Measurements from ENCODE around the gene COL4A3. TPM values are rescaled to one million over a fixed set of nuclear protein-coding genes. Genes with fewer than 3 reads are reported as not detected.

COL4A3 gene
- total and polyA plus RNA-seq, 9 of the 15 experiments (the other 6 are each of a cell fraction or from before 2014, with no cell fraction given) = not detected

GRCh38 chr2:227308784-227309183 is 144.4 kb downstream of the COL4A3 start:
- DNase-seq (ENCODE audit: extremely low read depth in 1 of 4, low spot score in 3 of 4) = no peak
- Histone ChIP-seq H4K20me1 (replicated peaks; ENCODE audit: control insufficient read depth, insufficient read depth, low read length) (no peaks in the 10 kb centered on the region), H2AFZ (ENCODE audit: low read depth, low read length) (no peak overlapping the region), H3K27ac (ENCODE audit: extremely low read depth, low read depth, low read length) (no peak overlapping the region), H3K9me3 (replicated peaks; ENCODE audit: control insufficient read depth, insufficient read depth, low read depth, low read length) (no peaks in the 10 kb centered on the region), H3K4me3 (no peak overlapping the region), H3K4me2 (ENCODE audit: insufficient read depth, low read length) (no peak overlapping the region), H3K36me3 (ENCODE audit: control insufficient read depth, insufficient read depth, low read length) (no peaks in the 10 kb centered on the region), H3K79me2 (ENCODE audit: control insufficient read depth, insufficient read depth, low read length) (no peaks in the 10 kb centered on the region), H3K9me1 (ENCODE audit: control insufficient read depth, insufficient read depth, low read length) (no peaks in the 10 kb centered on the region), H3K27me3 (ENCODE audit: control insufficient read depth in 2 of 2, insufficient read depth in 2 of 2, low read length in 2 of 2) (peaks cover 0 to 3% of the 10 kb centered on the region in 2 experiments; a peak in 2 of 5 replicates), H3K9ac (ENCODE audit: insufficient read depth in 1 of 2, low read depth in 2 of 2, low read length in 2 of 2) (no peak overlapping the region), H3K4me1 (replicated peaks in 1 of 2; ENCODE audit: control insufficient read depth in 2 of 2, insufficient read depth in 2 of 2, low read length in 2 of 2) (no peaks in the 10 kb centered on the region)
- in situ Hi-C loops (cut with MboI) = no loop called here
- ATAC-seq = no peak
- no peak for FAIRE-seq
- no TSS peak for BruUV-seq (replicated peaks)
- TF ChIP-seq NFE2 (IDR thresholded peaks at IDR 0.05; ENCODE audit: low read depth) (peak; percentile 16; the same call in 1 of the 2 replicates), MLX (CRISPR knock-in tag; conservative IDR thresholded peaks at IDR 0.05) (no peak)
- ChIA-PET CTCF (ENCODE audit: low intra/inter-chr PET ratio) (no interaction called here), POLR2A (no interaction called here)
- WGBS (ENCODE audit: insufficient coverage, low coverage, missing lambda C conversion rate) = 0% methylated on average over 4 of the region's 4 CpGs
- intact Hi-C loops (cut with micrococcal nuclease) = no loop called here

- intact Hi-C loops (cut with micrococcal nuclease) (no loop called here), in situ Hi-C loops (cut with MboI) (no loop called here)
- H4K20me1 ChIP-seq (replicated peaks; ENCODE audit: control insufficient read depth, insufficient read depth, low read length) = no peaks in the 10 kb centered on the region
- WGBS (ENCODE audit: insufficient coverage, low coverage, missing lambda C conversion rate) = 5% methylated on average over 4 of the region's 4 CpGs
- no peaks in the 10 kb centered on the region for H3K9me1 ChIP-seq (ENCODE audit: control insufficient read depth, insufficient read depth, low read length)
- no peak overlapping the region for H3K27ac ChIP-seq (ENCODE audit: extremely low read depth, low read depth, low read length)
- no peaks in the 10 kb centered on the region for H3K36me3 ChIP-seq (ENCODE audit: control insufficient read depth, insufficient read depth, low read length)
- POLR2A ChIA-PET = interaction anchor here (0.5 kb wide), 1 partner anchor 258 kb away, joined by 3 read pairs; no protein-coding TSS in a partner anchor
- BruUV-seq (replicated peaks) = no TSS peak
- DNase-seq (ENCODE audit: extremely low read depth in 1 of 4, low spot score in 3 of 4) (no peak), ATAC-seq (no peak), FAIRE-seq (no peak)
- TF ChIP-seq KLF16 (IDR thresholded peaks at IDR 0.05) = no peak
- TF ChIP-seq MNT (conservative IDR thresholded peaks at IDR 0.05) = no peak
- H3K4me3 ChIP-seq = no peak overlapping the region
- no peak overlapping the region for H3K4me2 ChIP-seq (ENCODE audit: insufficient read depth, low read length)
- H3K9me3 ChIP-seq (replicated peaks; ENCODE audit: control insufficient read depth, insufficient read depth, low read depth, low read length) = no peaks in the 10 kb centered on the region
- no peak overlapping the region for H3K9ac ChIP-seq (ENCODE audit: insufficient read depth in 1 of 2, low read depth in 2 of 2, low read length in 2 of 2)
- H2AFZ ChIP-seq (ENCODE audit: low read depth, low read length) = no peak overlapping the region
- H3K79me2 ChIP-seq (ENCODE audit: control insufficient read depth, insufficient read depth, low read length) = no peaks in the 10 kb centered on the region
- no peaks in the 10 kb centered on the region; a peak in 2 of 5 replicates for H3K27me3 ChIP-seq (ENCODE audit: control insufficient read depth in 2 of 2, insufficient read depth in 2 of 2, low read length in 2 of 2)
- H3K4me1 ChIP-seq (replicated peaks in 1 of 2; ENCODE audit: control insufficient read depth in 2 of 2, insufficient read depth in 2 of 2, low read length in 2 of 2) = no peaks in the 10 kb centered on the region
- CTCF ChIA-PET (ENCODE audit: low intra/inter-chr PET ratio) = no interaction called here
Measured at GRCh38 chr2:227310756-227311110, 146.3 kb downstream of the COL4A3 start.

Measured in K562 (cell line).